Stimulated activated CD4-positive, alpha-beta T cell treated with anti-CD3 and anti-CD28 coated beads, Interleukin-12 subunit alpha, Interleukin-12 subunit beta, amount 100 ng/mL, for 24 hours (primary cell): ENCODE results near the gene EGFR.
A peak's percentile ranks its signal among the peaks of the same experiment; 100 is the strongest.

Experiments used
- DNase-seq, 2 experiments: peaks; one replicate each; pipeline ENCODE4 v3.0.0-alpha.2; 2020; ENCODE audit warnings: low read depth in 2 of 2

The EGFR gene

GRCh38 chr7:55124989-55125875 lies 106.4 kb downstream of the EGFR start:
- DNase-seq, result no peak

- no peak for DNase-seq
Observed at GRCh38 chr7:55127135-55127551, 108.3 kb downstream of the EGFR start.

GRCh38 chr7:55127622-55128081 lies 108.8 kb downstream of the EGFR start:
- DNase-seq, result no peak

GRCh38 chr7:55128693-55129394 lies 110.0 kb downstream of the EGFR start:
- no peak for DNase-seq

DNA sequence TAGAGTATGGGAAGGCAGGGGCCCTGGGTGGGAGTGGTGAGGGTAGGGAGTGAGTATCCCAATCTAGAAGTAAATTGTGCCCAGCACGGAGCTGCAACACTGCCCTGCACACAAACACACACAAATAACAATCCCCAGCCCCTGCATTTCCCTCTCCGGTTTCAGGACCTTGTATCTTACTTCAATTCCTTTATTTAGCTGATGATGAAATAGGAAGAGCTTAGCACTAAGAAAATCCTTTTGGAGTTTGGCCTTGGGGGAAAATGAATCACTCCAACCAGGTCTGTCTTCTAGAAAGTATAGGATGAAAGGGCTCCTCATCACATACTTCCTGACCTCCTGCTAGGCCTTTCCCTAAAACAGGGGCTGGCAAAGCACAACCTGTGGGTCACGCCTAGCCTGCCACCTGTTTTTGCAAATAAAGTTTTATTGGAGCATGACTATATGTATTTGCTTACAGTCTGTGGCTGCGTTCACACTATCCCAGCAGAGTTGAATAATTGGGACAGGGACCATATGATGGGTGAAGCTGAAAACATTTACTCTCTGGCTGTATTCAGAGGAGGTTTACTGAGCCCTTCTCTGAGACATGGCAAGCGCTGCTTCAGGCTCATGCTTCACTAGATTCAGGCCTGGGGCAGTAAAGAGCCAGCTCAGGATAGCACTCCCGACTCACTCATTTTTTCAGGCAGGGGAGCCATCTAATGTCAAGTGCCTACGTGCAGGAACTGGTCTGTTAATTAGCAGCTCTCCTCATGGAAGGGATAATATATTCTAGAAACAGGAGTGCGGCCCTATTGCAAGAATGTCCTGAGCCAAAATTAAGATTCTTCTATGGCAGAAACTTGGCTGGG lies 111.0 kb downstream of the EGFR start:
- no peak for DNase-seq

DNA sequence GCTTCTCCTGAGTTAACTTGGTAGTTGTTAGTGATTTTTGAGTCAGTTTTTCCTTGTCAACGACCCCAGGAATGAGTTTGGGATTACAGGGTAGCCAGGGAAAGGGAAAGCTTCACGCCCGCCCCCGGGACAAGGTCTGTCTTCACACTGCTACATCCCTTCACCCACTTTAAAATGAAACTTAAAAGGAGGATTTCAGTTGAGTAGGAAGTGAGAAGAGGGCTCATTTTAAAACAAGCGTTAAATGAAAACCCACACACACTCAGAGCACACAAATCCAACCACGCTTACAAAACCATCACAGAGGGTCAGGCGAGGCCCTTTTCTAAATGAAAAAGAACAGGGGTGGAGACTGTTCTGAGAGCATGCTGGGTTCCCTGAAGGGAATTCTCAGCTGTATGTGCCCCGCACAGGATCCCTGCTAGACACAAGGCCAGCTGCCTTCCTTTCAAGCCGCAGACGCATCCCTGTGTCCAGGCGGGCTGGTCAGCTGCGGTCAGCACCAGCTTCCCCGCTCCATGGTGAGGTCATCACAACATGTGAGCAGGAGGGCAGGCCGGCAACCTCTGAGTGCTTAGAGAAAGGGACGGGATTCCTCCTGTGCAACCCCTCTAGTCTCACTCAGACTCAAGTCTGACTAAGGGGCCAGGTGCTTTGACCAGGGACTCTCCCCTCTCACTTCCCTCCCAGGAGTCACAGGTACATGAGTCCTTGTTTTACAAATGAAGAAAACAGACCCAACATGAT lies 111.8 kb downstream of the EGFR start:
- DNase-seq, result no peak

- no peak for DNase-seq
Observed at GRCh38 chr7:55131142-55131929, 112.5 kb downstream of the EGFR start.

DNA sequence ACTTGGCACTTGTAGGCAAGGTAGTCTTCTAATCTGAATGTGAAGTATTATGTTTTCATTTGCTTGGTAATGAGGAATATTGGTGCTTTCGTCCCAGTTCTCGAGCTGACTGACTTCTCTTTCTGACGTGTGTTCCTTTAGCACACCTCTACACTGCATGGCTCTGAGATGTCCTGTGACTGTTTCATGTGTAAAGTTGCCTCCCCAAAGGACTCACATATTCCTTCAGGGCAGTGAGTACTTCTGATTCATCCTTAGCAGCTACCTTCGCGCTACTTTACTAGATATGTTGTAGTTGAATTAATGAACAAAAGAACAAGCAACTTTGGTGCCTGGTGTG lies 113.7 kb downstream of the EGFR start:
- DNase-seq, result no peak

- DNase-seq, result peak; percentile 5 to 9
Observed at GRCh38 chr7:55132890-55133551, 114.2 kb downstream of the EGFR start.

DNA sequence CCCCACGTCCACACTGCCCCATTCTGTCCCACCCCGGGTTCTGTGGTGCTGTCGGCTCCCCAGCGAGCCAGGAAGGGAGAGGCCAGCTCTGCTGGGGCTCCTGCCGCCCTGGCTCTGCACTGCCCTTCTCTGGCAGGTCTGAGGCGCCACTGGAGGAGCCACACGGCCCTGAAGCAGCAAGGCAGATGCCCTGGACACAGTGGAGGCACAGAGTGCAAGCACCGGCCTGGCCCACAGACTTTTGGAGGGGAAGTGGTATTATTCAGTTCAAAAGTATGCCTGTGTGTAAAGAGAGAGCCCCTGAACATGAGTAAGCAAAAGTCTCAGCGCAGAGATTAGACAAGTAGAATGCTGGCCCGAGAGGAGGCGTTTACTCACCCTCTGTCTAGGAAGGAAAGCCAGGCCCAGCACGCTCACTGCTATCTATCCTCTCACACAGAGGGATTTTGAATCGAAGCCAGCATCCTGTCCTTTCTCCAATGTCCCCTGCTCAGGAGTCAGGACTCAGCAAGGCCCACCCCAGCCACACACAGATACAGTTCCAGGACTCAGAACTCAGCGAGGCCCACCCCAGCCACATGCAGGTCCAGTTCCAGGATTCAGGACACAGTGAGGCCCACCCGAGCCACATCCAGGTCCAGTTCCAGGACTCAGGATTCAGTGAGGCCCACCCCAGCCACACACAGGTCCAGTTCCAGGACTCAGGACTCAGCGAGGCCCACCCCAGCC lies 115.0 kb downstream of the EGFR start:
- no peak for DNase-seq

- no peak for DNase-seq
Observed at GRCh38 chr7:55134359-55134725, 115.5 kb downstream of the EGFR start.

DNA sequence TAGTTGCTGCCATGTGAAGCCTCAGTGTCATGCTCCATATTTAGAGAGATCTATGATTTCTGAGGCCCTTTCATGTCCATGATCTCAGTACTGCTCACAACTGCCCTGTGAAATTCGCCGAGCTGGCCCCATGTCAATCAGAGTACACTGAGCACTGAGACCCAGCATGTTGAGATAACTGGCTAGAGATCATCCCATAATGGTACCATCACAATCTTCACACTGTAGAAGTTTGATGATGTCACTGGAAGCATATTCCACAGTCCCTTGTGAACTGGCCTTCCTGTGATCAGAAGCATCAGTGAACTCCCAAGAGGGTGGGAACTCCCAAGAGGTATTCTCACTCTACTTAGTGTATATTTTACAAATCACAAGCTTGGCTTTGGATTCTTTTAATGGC lies 116.0 kb downstream of the EGFR start:
- DNase-seq, result no peak

GRCh38 chr7:55135462-55135861 lies 116.6 kb downstream of the EGFR start:
- DNase-seq, result no peak

- no peak for DNase-seq
Observed at GRCh38 chr7:55138663-55139062, 119.8 kb downstream of the EGFR start.

- DNase-seq, result no peak
Observed at GRCh38 chr7:55140221-55140940, 121.6 kb downstream of the EGFR start.

GRCh38 chr7:55140941-55141278 lies 122.1 kb downstream of the EGFR start:
- no peak for DNase-seq

GRCh38 chr7:55142919-55143600 lies 124.2 kb downstream of the EGFR start:
- DNase-seq, result no peak
